ENCODE results near the gene SF3B5.

- no peak for TF ChIP-seq POLR2AphosphoS5 (IDR thresholded peaks at IDR 0.05)
- TF ChIP-seq CTCF (IDR thresholded peaks at IDR 0.05): no peak
- no peak for TF ChIP-seq POLR2A (IDR thresholded peaks at IDR 0.05)
- TF ChIP-seq EP300 (IDR thresholded peaks at IDR 0.05): no peak
These were observed 29.1 kb downstream of the SF3B5 start for GRCh38 chr6:144066255-144066654.
